ENCODE measurements around the gene E2F4. TPM values are rescaled to one million over a fixed set of nuclear protein-coding genes. Genes with fewer than 3 reads are reported as not detected.

The E2F4 gene
- total RNA-seq, 3 donors from 2014 or later = 70.5 to 77.4 (median 72.9) TPM

DNA sequence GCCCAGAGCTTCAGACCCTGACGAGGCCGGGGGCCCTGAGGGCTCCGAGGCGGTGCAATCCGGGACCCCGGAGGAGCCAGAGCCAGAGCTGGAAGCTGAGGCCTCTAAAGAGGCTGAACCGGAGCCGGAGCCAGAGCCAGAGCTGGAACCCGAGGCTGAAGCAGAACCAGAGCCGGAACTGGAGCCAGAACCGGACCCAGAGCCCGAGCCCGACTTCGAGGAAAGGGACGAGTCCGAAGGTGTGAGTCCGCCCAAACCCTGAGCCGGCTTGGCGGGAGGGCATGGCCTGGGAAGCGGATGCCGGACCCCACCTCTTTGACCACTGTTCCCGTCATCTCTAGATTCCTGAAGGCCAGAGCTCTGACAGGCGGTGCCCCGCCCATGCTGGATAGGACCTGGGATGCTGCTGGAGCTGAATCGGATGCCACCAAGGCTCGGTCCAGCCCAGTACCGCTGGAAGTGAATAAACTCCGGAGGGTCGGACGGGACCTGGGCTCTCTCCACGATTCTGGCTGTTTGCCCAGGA is 17.2 kb upstream of the E2F4 start:
- H3K4me1 ChIP-seq (ENCODE audit: low read depth) = peaks cover 35% of the 10 kb centered on the region
- H3K36me3 ChIP-seq (ENCODE audit: low read depth) = no peaks in the 10 kb centered on the region
- ATAC-seq = no peak
- H3K4me3 ChIP-seq = no peak overlapping the region
- H3K9me3 ChIP-seq = no peaks in the 10 kb centered on the region
- intact Hi-C loops (cut with DNase I, micrococcal nuclease) = no loop called here
- TF ChIP-seq, protein P1, sequence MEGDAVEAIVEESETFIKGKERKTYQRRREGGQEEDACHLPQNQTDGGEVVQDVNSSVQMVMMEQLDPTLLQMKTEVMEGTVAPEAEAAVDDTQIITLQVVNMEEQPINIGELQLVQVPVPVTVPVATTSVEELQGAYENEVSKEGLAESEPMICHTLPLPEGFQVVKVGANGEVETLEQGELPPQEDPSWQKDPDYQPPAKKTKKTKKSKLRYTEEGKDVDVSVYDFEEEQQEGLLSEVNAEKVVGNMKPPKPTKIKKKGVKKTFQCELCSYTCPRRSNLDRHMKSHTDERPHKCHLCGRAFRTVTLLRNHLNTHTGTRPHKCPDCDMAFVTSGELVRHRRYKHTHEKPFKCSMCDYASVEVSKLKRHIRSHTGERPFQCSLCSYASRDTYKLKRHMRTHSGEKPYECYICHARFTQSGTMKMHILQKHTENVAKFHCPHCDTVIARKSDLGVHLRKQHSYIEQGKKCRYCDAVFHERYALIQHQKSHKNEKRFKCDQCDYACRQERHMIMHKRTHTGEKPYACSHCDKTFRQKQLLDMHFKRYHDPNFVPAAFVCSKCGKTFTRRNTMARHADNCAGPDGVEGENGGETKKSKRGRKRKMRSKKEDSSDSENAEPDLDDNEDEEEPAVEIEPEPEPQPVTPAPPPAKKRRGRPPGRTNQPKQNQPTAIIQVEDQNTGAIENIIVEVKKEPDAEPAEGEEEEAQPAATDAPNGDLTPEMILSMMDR (IDR thresholded peaks at IDR 0.05) = no peak
- peak in 2 of 3 donors; percentile 40 to 52 for DNase-seq

DNA sequence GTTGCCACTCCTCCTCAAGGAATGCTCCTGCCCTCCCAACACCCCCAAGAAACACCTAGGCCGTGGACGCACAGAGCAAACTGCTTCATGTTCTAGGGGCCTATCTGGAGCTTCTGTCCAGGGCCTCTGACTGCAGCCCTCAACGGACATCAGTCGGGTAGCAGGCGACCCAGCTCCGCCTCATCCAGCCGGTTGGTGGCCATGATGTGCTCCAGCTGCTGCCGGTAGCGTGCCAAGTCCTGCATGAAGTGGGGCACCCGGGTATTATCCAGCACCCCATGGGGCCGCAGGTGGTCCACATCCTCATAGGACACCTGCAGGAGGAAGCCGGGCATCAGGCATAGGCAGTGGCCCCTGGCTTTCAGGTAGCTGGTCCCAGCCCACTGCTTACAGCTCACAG is 15.3 kb upstream of the E2F4 start:
- intact Hi-C loops (cut with DNase I, micrococcal nuclease) = no loop called here

DNA sequence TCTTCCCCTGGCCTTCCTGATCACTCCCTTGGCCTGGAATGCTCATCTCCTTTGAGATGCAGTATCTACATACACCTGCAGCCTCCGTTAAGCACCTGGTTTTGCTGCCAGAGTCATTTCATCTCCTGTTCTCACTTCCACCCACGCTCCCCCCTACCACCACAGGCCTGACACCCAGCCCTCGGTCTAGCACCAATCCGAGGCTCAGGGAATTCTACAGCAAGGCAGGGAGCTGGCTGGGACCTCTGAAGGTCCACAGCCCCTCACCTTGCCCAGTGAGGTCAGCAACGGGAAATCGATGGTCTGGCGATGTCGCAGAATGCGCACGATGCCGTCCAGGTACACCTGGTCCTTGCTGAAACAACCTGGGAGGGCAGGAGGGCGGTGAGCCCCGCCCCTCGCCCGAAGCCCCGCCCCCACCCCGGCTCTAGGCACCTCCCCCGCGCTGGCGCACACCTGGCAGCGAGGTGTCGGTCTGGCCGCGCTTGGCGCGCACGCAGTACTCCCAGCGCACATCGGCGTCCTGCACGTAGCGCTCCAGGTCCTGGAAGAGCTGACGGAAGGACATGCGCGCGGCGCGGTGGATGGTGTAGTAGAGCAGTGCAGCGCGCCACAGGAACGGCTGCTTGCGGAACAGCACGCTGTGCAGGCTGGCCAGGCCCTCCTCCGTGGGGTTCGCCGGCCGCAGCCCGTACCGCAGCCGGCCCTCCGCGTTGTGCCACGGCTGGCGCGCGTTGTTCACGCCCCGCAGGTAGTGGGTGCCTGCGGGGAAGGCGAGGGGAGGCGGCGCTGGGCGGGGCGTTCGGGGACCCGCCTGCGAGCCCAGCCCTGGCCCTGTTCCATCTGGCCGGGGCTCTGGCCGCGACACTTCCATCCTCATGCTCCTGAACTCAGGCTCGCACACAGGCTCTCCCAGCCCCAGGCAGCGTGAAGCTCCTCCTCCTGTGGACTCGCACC is 13.9 kb upstream of the E2F4 start:
- Histone ChIP-seq H3K36me3 (ENCODE audit: low read depth) (no peaks in the 10 kb centered on the region), H3K4me1 (ENCODE audit: low read depth) (peaks cover 27% of the 10 kb centered on the region), H3K9me3 (no peaks in the 10 kb centered on the region), H3K4me3 (no peak overlapping the region)
- ATAC-seq = peak; percentile 82
- TF ChIP-seq, protein P1 (IDR thresholded peaks at IDR 0.05) = no peak
- peak; percentile 85 to 93 (median 90) for DNase-seq
- intact Hi-C loops (cut with DNase I, micrococcal nuclease) = no loop called here

More for the DNA sequence above, 15.3 kb upstream of the E2F4 start:
- Histone ChIP-seq H3K4me3 (no peak overlapping the region), H3K9me3 (no peaks in the 10 kb centered on the region), H3K4me1 (ENCODE audit: low read depth) (peaks cover 26% of the 10 kb centered on the region), H3K36me3 (ENCODE audit: low read depth) (no peaks in the 10 kb centered on the region)
- TF ChIP-seq, protein P1 (IDR thresholded peaks at IDR 0.05) = no peak
- no peak for ATAC-seq
- DNase-seq = no peak

DNA sequence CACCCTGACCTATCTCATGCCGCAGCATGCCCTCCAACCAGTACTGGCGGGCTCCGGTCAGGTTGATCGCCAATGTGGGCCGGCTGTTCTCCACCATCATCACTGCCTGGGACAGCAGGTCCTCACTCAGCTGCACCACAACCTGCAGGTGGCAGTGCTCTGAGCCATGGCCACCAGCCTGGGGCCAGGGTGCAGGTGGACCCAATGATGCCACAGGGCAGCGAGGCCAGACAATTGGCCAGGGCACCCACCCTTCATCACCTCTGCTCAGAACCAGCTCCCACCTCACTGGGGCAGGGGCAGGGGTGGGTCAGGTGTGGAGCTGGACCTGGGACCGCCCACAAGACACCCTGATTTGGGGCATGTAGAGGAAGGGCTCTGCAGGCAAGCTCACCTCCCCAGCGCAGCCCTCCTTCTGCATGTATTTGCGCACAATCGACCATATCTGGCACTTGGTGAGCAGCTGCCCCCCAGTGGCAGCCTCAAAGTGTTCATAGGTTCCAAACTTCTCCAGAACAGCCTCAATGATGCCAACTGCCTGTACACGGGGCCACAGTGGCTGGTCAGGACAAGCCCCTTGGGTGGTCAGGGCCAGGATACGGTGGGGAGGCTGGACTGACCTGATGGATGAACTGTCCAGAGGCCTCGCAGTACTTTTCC is 12.4 kb upstream of the E2F4 start:
- ATAC-seq = no peak
- DNase-seq = no peak
- H3K9me3 ChIP-seq = no peaks in the 10 kb centered on the region
- H3K4me1 ChIP-seq (ENCODE audit: low read depth) = peaks cover 27% of the 10 kb centered on the region
- H3K36me3 ChIP-seq (ENCODE audit: low read depth) = no peaks in the 10 kb centered on the region
- TF ChIP-seq, protein P1 (IDR thresholded peaks at IDR 0.05) = no peak
- H3K4me3 ChIP-seq = no peak overlapping the region
- intact Hi-C loops (cut with DNase I, micrococcal nuclease) = loop anchor here in 1 of 2 donors (10.0 kb wide), 1 partner anchor 205 kb away; no protein-coding TSS in a partner anchor

DNA sequence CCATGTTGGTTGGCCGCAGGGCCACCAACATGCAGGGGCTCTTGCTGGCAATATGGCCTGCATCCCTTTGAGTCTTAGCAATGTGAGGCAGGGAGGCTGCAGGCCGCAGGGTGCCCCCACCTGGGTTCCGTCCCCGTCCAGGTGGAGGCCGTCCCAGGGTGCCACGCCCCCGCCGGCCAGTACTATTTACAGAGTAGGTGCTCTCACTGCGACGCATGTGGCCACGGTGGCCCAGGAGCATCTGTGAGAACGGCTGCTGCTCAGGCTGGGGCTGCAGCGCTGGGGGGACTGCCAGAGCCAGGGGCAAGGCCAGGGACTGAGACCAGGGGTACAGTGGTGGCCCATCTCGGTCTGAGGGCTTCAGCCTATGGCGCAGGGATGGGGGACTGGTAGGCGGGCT is 11.8 kb upstream of the E2F4 start:
- H3K9me3 ChIP-seq = no peaks in the 10 kb centered on the region
- no peak for DNase-seq
- no peak overlapping the region for H3K4me3 ChIP-seq
- intact Hi-C loops (cut with DNase I, micrococcal nuclease) = loop anchor here in 1 of 2 donors (10.0 kb wide), 1 partner anchor 205 kb away; no protein-coding TSS in a partner anchor
- H3K4me1 ChIP-seq (ENCODE audit: low read depth) = peaks cover 28% of the 10 kb centered on the region
- no peak for ATAC-seq
- H3K36me3 ChIP-seq (ENCODE audit: low read depth) = no peaks in the 10 kb centered on the region
- TF ChIP-seq, protein P1 (IDR thresholded peaks at IDR 0.05) = no peak
